Erythroblast (primary cell): ENCODE data around the gene SBF1.

Source experiments
- GATA1 ChIP-seq: IDR thresholded peaks from 2 replicates; pipeline ENCODE4 v1.6.1; 2011; ENCODE audit warnings: low read depth, mild to moderate bottlenecking, control low read depth, low read length, moderate library complexity
- POLR2A ChIP-seq: IDR thresholded peaks from 2 replicates; pipeline ENCODE4 v1.6.1; 2011; ENCODE audit warnings: mild to moderate bottlenecking, low read length

- TF ChIP-seq POLR2A: no peak
- no peak for TF ChIP-seq GATA1
Measured at GRCh38 chr22:50518606-50519005, 43.8 kb upstream of the SBF1 start.
